ENCODE measurements around the gene SYNC. TPM values are rescaled to one million over a fixed set of nuclear protein-coding genes. Genes with fewer than 3 reads are reported as not detected.

Gene SYNC
- total and polyA plus RNA-seq, 9 of the 15 experiments (the other 6 are each of a cell fraction or from before 2014, with no cell fraction given), result 0.49 to 1.1 (median 0.87) TPM

GRCh38 chr1:32724678-32725614 is 22.4 kb upstream of the SYNC start (continued):
- TF ChIP-seq TCF7L2 (IDR thresholded peaks at IDR 0.05; ENCODE audit: low read depth, low read length), result no peak
- TF ChIP-seq E2F5 (CRISPR knock-in tag; IDR thresholded peaks at IDR 0.05), result 0 out of 2 replicates have a peak, but pooled peaks have one; percentile 21
- TF ChIP-seq KLF6 (CRISPR knock-in tag; IDR thresholded peaks at IDR 0.05; ENCODE audit: borderline replicate concordance), result no peak
- peak; percentile 90 for TF ChIP-seq SP1 (CRISPR knock-in tag; IDR thresholded peaks at IDR 0.05)
- peak; percentile 53; the same call in 1 of the 2 replicates for TF ChIP-seq E2F3 (CRISPR knock-in tag; IDR thresholded peaks at IDR 0.05)
- TF ChIP-seq MNT (conservative IDR thresholded peaks at IDR 0.05), result peak in 1 of 2 experiments; percentile 78; a peak in 2 of 4 replicates
- no peak for TF ChIP-seq CEBPB (tag; IDR thresholded peaks at IDR 0.05)
- TF ChIP-seq SMAD3 (CRISPR knock-in tag; conservative IDR thresholded peaks at IDR 0.05), result peak; percentile 53; the same call in 1 of the 2 replicates
- TF ChIP-seq CBX3 (IDR thresholded peaks at IDR 0.05; ENCODE audit: borderline replicate concordance in 1 of 2, low read length in 2 of 2), result peak in 1 of 2 experiments; percentile 75; a peak in 1 of 3 replicates
- TF ChIP-seq JUND (IDR thresholded peaks at IDR 0.05; ENCODE audit: borderline replicate concordance, low read depth, low read length), result peak; percentile 95
- TF ChIP-seq JUND (tag; IDR thresholded peaks at IDR 0.05; ENCODE audit: borderline replicate concordance, low read depth, low read length), result peak; percentile 87; the same call in 1 of the 3 replicates
- peak; percentile 98 for TF ChIP-seq BACH1 (tag; IDR thresholded peaks at IDR 0.05)
- TF ChIP-seq TAF7 (tag; IDR thresholded peaks at IDR 0.05), result no peak
- no peak for TF ChIP-seq ZFP1 (CRISPR knock-in tag; IDR thresholded peaks at IDR 0.05)
- no peak for TF ChIP-seq SETDB1 (IDR thresholded peaks at IDR 0.05; ENCODE audit: low read length)
- no peak for TF ChIP-seq ZNF445 (CRISPR knock-in tag; IDR thresholded peaks at IDR 0.05; ENCODE audit: low read depth)
- peak; percentile 42 for TF ChIP-seq MEIS2 (IDR thresholded peaks at IDR 0.05; ENCODE audit: partially characterized antibody)
- no peak for TF ChIP-seq PTRF (tag; IDR thresholded peaks at IDR 0.05)
- no peak for TF ChIP-seq ZNF518B (CRISPR knock-in tag; IDR thresholded peaks at IDR 0.05)
- TF ChIP-seq THRAP3 (IDR thresholded peaks at IDR 0.05; ENCODE audit: borderline replicate concordance), result no peak
- TF ChIP-seq POLR2G (IDR thresholded peaks at IDR 0.05; ENCODE audit: low read depth, low read length), result peak; percentile 70
- TF ChIP-seq ZNF780A (CRISPR knock-in tag; IDR thresholded peaks at IDR 0.05), result no peak

Data from K562 (cell line).